AG09309 (cell line): ENCODE data around the gene FMC1.
A peak's percentile ranks its signal among the peaks of the same experiment; 100 is the strongest.

ENCODE experiments used
- DNase-seq: peaks from one replicate; pipeline ENCODE4 v3.0.0-alpha.2; 2010; ENCODE audit warnings: low read depth
- H3K4me3 ChIP-seq: 2 replicates; pipeline ENCODE4 v1.5.1; 2011; ENCODE audit warnings: mild to moderate bottlenecking, low read depth, low read length, moderate library complexity; ENCODE audit not compliant: control insufficient read depth
- TF ChIP-seq, protein P1 (sequence below): IDR thresholded peaks from 2 replicates; pipeline ENCODE4 v1.5.1; 2011; ENCODE audit warnings: mild to moderate bottlenecking, low read depth, low read length, inconsistent platforms; ENCODE audit not compliant: insufficient read depth, control insufficient read depth; ENCODE audit errors: missing control alignments

FMC1 gene, protein sequence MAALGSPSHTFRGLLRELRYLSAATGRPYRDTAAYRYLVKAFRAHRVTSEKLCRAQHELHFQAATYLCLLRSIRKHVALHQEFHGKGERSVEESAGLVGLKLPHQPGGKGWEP

DNA sequence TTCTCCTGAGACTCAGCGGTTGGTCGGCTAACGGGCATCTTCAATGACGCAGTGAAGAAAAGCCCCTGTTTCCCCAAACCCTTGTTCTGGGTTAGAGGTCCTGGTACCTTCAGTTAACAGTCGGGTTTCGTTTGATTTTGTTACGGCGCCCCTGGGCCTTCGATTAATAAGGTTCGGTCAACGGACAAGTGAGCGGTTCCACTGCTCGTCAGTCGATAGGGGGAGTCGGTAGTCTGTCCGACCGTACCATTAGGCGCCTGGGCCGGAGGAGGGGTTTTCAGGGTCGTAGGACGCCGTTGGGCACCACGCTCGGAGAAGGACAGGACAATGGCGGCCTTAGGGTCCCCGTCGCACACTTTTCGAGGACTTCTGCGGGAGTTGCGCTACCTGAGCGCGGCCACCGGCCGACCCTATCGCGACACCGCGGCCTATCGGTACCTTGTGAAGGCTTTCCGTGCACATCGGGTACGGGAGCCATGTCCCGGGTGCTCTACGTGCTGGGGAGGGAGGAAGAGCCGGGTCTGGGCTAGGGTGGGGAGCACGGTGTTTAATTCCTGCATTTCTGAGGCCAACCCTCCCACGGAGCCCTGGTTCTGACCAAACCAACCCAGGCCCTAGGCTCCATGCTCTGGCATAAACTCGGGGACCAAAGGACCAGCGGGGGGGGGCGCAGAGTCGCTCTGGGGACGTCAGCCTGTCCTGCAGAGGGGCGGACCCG, at the start of gene FMC1:
FMC1 (plus strand) TSS at position 280 of the 718 bp plus-strand sequence; CDS start at position 328, 48 bp downstream.
- H3K4me3 ChIP-seq, result peak within 1 kb of the TSS; percentile 84
- TF ChIP-seq, protein P1, sequence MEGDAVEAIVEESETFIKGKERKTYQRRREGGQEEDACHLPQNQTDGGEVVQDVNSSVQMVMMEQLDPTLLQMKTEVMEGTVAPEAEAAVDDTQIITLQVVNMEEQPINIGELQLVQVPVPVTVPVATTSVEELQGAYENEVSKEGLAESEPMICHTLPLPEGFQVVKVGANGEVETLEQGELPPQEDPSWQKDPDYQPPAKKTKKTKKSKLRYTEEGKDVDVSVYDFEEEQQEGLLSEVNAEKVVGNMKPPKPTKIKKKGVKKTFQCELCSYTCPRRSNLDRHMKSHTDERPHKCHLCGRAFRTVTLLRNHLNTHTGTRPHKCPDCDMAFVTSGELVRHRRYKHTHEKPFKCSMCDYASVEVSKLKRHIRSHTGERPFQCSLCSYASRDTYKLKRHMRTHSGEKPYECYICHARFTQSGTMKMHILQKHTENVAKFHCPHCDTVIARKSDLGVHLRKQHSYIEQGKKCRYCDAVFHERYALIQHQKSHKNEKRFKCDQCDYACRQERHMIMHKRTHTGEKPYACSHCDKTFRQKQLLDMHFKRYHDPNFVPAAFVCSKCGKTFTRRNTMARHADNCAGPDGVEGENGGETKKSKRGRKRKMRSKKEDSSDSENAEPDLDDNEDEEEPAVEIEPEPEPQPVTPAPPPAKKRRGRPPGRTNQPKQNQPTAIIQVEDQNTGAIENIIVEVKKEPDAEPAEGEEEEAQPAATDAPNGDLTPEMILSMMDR, result peak; percentile 32
- peak; percentile 81 for DNase-seq

DNA sequence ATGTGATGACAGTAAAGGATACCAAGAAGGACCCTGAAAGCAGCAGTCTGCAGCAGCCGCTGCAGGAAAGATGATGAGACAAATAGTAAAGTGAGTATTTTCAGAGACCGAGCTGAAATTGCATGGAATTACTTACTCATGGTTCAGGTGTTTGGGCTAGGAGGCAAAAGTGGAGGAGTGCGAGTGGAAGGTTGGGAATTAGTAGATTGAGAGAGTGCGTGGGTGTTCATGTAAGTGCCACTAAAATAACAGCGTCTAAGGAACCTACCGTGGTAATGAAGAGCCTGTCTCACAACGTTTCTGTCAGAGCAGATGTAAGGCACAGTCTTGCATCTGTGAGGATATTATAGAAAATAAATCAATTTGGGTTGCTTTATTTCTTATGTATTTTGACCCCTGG, 48.3 kb upstream of the FMC1 start:
- no peak overlapping the region for H3K4me3 ChIP-seq
- TF ChIP-seq, protein P1, result no peak
- DNase-seq, result no peak

DNA sequence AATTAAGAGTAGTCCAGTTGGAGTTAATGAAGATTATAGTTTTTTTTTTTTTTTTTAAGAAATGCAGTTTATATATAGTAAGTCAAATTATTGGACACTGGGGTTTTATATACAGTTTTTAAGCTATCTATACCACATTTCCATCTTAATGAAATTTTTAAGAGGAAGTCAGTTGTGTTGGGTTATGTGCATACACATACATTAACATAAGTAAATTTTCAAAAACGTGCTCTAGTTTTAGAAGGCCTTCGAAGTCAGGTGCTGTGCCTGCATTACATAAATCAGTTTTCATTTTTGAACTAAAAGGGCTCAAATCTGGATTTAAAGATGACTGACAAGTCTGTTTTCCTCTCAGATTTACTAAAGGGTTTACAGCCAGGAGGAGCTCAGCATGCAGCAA, 47.6 kb upstream of the FMC1 start:
- TF ChIP-seq, protein P1, result no peak

DNA sequence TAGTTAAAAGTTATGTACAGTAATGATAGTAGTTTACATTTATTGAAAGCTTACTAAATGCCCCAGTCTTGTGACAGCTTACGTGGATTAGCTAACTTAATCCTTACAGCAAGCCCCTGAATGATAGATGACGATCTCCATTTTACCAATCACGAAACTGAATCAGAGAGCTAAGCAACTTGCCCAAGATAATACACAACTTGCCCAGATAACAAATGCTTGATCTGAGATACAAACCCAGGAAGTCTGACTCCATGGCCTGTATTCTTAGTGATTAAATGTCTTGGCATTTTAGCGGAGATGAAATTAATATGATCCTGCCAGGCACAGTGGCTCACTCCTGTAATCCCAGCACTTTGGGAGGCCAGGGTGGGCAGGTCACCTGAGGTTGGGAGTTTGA, 46.9 kb upstream of the FMC1 start:
- no peak overlapping the region for H3K4me3 ChIP-seq
- TF ChIP-seq, protein P1, result no peak
- DNase-seq, result no peak

More for the DNA sequence above, 47.6 kb upstream of the FMC1 start:
- no peak for DNase-seq
- no peak overlapping the region for H3K4me3 ChIP-seq

DNA sequence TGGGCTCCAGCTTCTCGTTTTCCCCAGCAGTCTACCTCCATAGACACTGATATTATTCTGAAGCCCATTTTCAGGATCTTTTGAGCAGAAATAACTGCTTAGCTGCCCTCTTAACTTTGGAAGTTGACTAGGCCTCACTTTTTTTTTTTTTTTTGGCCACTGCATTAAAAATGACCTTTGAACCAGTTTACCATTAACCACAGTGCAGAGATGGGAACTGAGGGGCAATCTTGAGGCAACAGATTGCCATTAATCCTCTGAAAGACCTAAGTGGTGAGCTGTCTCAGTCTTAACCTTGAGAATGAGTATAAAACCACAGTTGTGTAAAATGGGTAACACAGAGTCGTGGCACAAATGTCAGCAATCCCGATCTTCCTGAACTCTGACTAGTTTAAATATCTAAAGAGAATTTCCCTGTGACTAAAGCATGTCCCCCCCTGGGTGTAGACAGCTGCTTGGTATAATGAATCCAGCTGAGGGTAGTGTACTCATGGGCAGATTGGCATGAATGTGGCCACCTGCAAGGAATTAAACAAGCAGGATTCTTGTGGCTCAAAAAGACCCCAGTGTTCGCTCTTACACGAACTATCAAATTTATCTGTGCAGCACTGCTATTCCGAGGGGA, 46.1 kb upstream of the FMC1 start:
- DNase-seq, result no peak

DNA sequence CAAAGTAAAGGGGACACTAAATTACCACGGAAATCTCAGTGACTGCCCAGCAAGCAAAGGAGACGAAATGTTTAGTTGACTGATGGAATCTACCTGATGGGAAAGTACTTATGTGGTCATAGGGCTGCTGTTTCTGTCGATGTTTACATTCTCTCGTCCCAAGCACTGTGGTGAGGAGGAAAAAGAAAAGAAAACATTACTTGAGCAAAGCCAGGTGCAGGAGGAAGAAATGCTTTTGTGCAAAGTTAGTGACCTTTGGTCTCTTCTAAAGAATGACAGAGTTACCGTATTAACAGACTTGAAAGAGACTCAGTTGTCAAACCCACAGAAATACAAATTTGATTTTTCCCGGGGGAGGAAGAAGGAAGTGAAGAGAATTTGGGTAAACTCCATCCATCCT, 43.3 kb upstream of the FMC1 start:
- no peak for DNase-seq
- TF ChIP-seq, protein P1, result no peak
- H3K4me3 ChIP-seq, result no peak overlapping the region

More for the DNA sequence above, 46.1 kb upstream of the FMC1 start:
- TF ChIP-seq, protein P1, result no peak
- no peak overlapping the region for H3K4me3 ChIP-seq
